Measurements from ENCODE around the gene SPRY4.
"Not testable (repeated sequence)": the region's sequence is repeated elsewhere in the genome, so short reads cannot be mapped to it uniquely, and the experiment has no call there.

SPRY4 gene

GRCh38 chr5:142280066-142281007 is 44.5 kb downstream of the SPRY4 start:
- in situ Hi-C loops (cut with MboI; ENCODE audit: low pct_unique_long_range_greater_than_20kb, low sequenced_read_pairs), result no loop called here
- no peak for DNase-seq

- in situ Hi-C loops (cut with MboI; ENCODE audit: low pct_unique_long_range_greater_than_20kb, low sequenced_read_pairs), result no loop called here
Observed at GRCh38 chr5:142278627-142279026, 46.2 kb downstream of the SPRY4 start.

GRCh38 chr5:142277796-142278195 is 47.0 kb downstream of the SPRY4 start:
- in situ Hi-C loops (cut with MboI; ENCODE audit: low pct_unique_long_range_greater_than_20kb, low sequenced_read_pairs), result no loop called here
- no peak for DNase-seq

More at GRCh38 chr5:142278627-142279026, 46.2 kb downstream of the SPRY4 start:
- DNase-seq, result no peak

- peak; percentile 6 for DNase-seq
- in situ Hi-C loops (cut with MboI; ENCODE audit: low pct_unique_long_range_greater_than_20kb, low sequenced_read_pairs), result no loop called here
Observed at GRCh38 chr5:142276517-142276916, 48.3 kb downstream of the SPRY4 start.

GRCh38 chr5:142275496-142275895 is 49.3 kb downstream of the SPRY4 start:
- DNase-seq, result no peak
- in situ Hi-C loops (cut with MboI; ENCODE audit: low pct_unique_long_range_greater_than_20kb, low sequenced_read_pairs), result no loop called here

- in situ Hi-C loops (cut with MboI; ENCODE audit: low pct_unique_long_range_greater_than_20kb, low sequenced_read_pairs); DNase-seq: not testable (repeated sequence)
Observed at GRCh38 chr5:142272596-142272995, 52.2 kb downstream of the SPRY4 start.

- in situ Hi-C loops (cut with MboI; ENCODE audit: low pct_unique_long_range_greater_than_20kb, low sequenced_read_pairs); DNase-seq: not testable (repeated sequence)
Observed at GRCh38 chr5:142264084-142264483, 60.7 kb downstream of the SPRY4 start.

- no peak for DNase-seq
- in situ Hi-C loops (cut with MboI; ENCODE audit: low pct_unique_long_range_greater_than_20kb, low sequenced_read_pairs), result no loop called here
Observed at GRCh38 chr5:142263346-142263745, 61.5 kb downstream of the SPRY4 start.

- DNase-seq, result no peak
- in situ Hi-C loops (cut with MboI; ENCODE audit: low pct_unique_long_range_greater_than_20kb, low sequenced_read_pairs), result no loop called here
Observed at GRCh38 chr5:142262683-142263082, 62.1 kb downstream of the SPRY4 start.
